Smooth muscle cell (in vitro differentiated cells): ENCODE measurements around the gene ARHGAP32. TPM values are rescaled to one million over a fixed set of nuclear protein-coding genes. Genes with fewer than 3 reads are reported as not detected.

Source experiments
- DNase-seq: peaks from one replicate; lab custom pipeline; 2025; ENCODE audit not compliant: unreplicated experiment; lab: John Stamatoyannopoulos, UW
- H2AFZ ChIP-seq: fragments of 200-600 bp; sonication (generic); 2 replicates; pipeline ENCODE4 v1.6.0; 2016; ENCODE audit warnings: antibody characterized with exemption, low read depth, mild to moderate bottlenecking
- H3F3A ChIP-seq: fragments of 200-600 bp; sonication (generic); 2 replicates; pipeline ENCODE4 v1.6.0; 2017; ENCODE audit warnings: antibody characterized with exemption, low read depth
- H3K27ac ChIP-seq: fragments of 200-600 bp; sonication (generic); 2 replicates; pipeline ENCODE4 v1.5.1; 2016; ENCODE audit warnings: low read depth, mild to moderate bottlenecking
- H3K27me3 ChIP-seq: fragments of 200-600 bp; sonication (generic); 2 replicates; pipeline ENCODE4 v1.6.1; 2016; ENCODE audit warnings: low read depth, mild to moderate bottlenecking
- H3K36me3 ChIP-seq: fragments of 200-600 bp; sonication (generic); 2 replicates; pipeline ENCODE4 v1.5.1; 2016; ENCODE audit warnings: low read depth
- H3K4me1 ChIP-seq: fragments of 200-600 bp; sonication (generic); 2 replicates; pipeline ENCODE4 v1.5.1; 2016; ENCODE audit warnings: low read depth
- H3K4me2 ChIP-seq: fragments of 200-600 bp; sonication (generic); 2 replicates; pipeline ENCODE4 v1.6.0; 2016; ENCODE audit warnings: mild to moderate bottlenecking
- H3K4me3 ChIP-seq: fragments of 200-600 bp; sonication (generic); 2 replicates; pipeline ENCODE4 v1.5.1; 2016; ENCODE audit warnings: mild to moderate bottlenecking
- H3K79me2 ChIP-seq: fragments of 200-600 bp; sonication (generic); 2 replicates; pipeline ENCODE4 v1.6.0; 2016; ENCODE audit warnings: low read depth, mild to moderate bottlenecking
- H3K9ac ChIP-seq: fragments of 200-600 bp; sonication (generic); 2 replicates; pipeline ENCODE4 v1.6.0; 2016; ENCODE audit warnings: low read depth
- H3K9me3 ChIP-seq: fragments of 200-600 bp; sonication (generic); replicated peaks from 2 replicates; pipeline ENCODE4 v1.5.1; 2016; ENCODE audit warnings: low read depth
- H4K20me1 ChIP-seq: fragments of 200-600 bp; sonication (generic); 2 replicates; pipeline ENCODE4 v1.6.0; 2016; ENCODE audit warnings: low read depth
- CTCF ChIP-seq: fragments of 200-600 bp; sonication (generic); IDR thresholded peaks from 2 replicates; pipeline ENCODE4 v1.5.1; 2017; ENCODE audit warnings: borderline replicate concordance, mild to moderate bottlenecking, antibody characterized with exemption; ENCODE audit not compliant: insufficient read depth, poor library complexity, severe bottlenecking
- WGBS: methylation state at CpG from one replicate; pipeline ENCODE4 v1.1.7; 2016; ENCODE audit warnings: low lambda C conversion rate; 5-methylcytosine and 5-hydroxymethylcytosine counted together
- polyA plus RNA-seq: library from polyadenylated mRNA; unstranded; fragments of >200 nt; fragmentation: Nextera tagmentation; extraction: Ambion mirVana; gene quantifications from 2 replicates; pipeline ENCODE4 v1.2.1, GENCODE V29; 2016
- total RNA-seq: library from RNA; depleted of rRNA; stranded (reverse); fragments of >200 nt; gene quantifications from 2 replicates; pipeline ENCODE4 v1.2.3, GENCODE V29; 2014

Gene ARHGAP32
- total and polyA plus RNA-seq, 2 experiments from 2014 or later = 8.8 to 17.8 TPM

- H3K4me1 ChIP-seq = no peaks in the 10 kb centered on the region
- TF ChIP-seq CTCF = no peak
- peaks cover 9% of the 10 kb centered on the region for H4K20me1 ChIP-seq
- no peaks in the 10 kb centered on the region for H3K9me3 ChIP-seq
- H3K79me2 ChIP-seq = peaks cover 15% of the 10 kb centered on the region
- no peaks in the 10 kb centered on the region for H3F3A ChIP-seq
- no peaks in the 10 kb centered on the region for H3K36me3 ChIP-seq
- WGBS = 78% methylated on average over 7 of the region's 7 CpGs
- H3K9ac ChIP-seq = no peak overlapping the region
- no peak overlapping the region for H3K4me2 ChIP-seq
- DNase-seq = no peak
- no peak overlapping the region for H3K4me3 ChIP-seq
- H3K27me3 ChIP-seq = no peaks in the 10 kb centered on the region
- no peak overlapping the region for H2AFZ ChIP-seq
- H3K27ac ChIP-seq = peak overlapping the region; percentile 60
Measured at GRCh38 chr11:129075757-129076156, 116.4 kb downstream of the ARHGAP32 start.

- no peaks in the 10 kb centered on the region for H3K4me1 ChIP-seq
- no peaks in the 10 kb centered on the region for H4K20me1 ChIP-seq
- no peaks in the 10 kb centered on the region for H3F3A ChIP-seq
- H3K79me2 ChIP-seq = no peaks in the 10 kb centered on the region
- H3K4me2 ChIP-seq = no peak overlapping the region
- no peak overlapping the region for H2AFZ ChIP-seq
- no peak for DNase-seq
- 77% methylated on average over 2 of the region's 2 CpGs for WGBS
- H3K9me3 ChIP-seq = no peaks in the 10 kb centered on the region
- TF ChIP-seq CTCF = no peak
- H3K36me3 ChIP-seq = peaks cover 10% of the 10 kb centered on the region
- H3K4me3 ChIP-seq = no peak overlapping the region
- no peak overlapping the region for H3K9ac ChIP-seq
- no peak overlapping the region for H3K27ac ChIP-seq
- no peaks in the 10 kb centered on the region for H3K27me3 ChIP-seq
Measured at GRCh38 chr11:129067454-129067853, 124.7 kb downstream of the ARHGAP32 start.

GRCh38 chr11:129066229-129066628 is 125.9 kb downstream of the ARHGAP32 start:
- TF ChIP-seq CTCF = no peak
- no peak for DNase-seq
- Histone ChIP-seq H3K36me3 (peaks cover 10% of the 10 kb centered on the region), H3K9ac (no peak overlapping the region), H3F3A (no peaks in the 10 kb centered on the region), H3K27ac (no peak overlapping the region), H3K4me1 (no peaks in the 10 kb centered on the region), H3K4me3 (no peak overlapping the region), H3K9me3 (no peaks in the 10 kb centered on the region), H3K79me2 (no peaks in the 10 kb centered on the region), H3K27me3 (no peaks in the 10 kb centered on the region), H2AFZ (no peak overlapping the region), H3K4me2 (no peak overlapping the region), H4K20me1 (no peaks in the 10 kb centered on the region)
- WGBS = 92% methylated on average over 1 of the region's 1 CpG

GRCh38 chr11:129063118-129063517 is 129.0 kb downstream of the ARHGAP32 start:
- no peak for TF ChIP-seq CTCF
- no peak for DNase-seq
- Histone ChIP-seq H3K79me2 (no peaks in the 10 kb centered on the region), H4K20me1 (no peaks in the 10 kb centered on the region), H3F3A (no peaks in the 10 kb centered on the region), H3K9me3 (no peaks in the 10 kb centered on the region), H3K4me3 (no peak overlapping the region), H3K4me2 (no peak overlapping the region), H2AFZ (no peak overlapping the region), H3K27me3 (no peaks in the 10 kb centered on the region), H3K27ac (no peak overlapping the region), H3K4me1 (no peaks in the 10 kb centered on the region), H3K36me3 (peaks cover 10% of the 10 kb centered on the region), H3K9ac (no peak overlapping the region)
